Suprapubic skin (tissue), 4 donors: Measurements from ENCODE around the gene RIMBP2.

Experiments
- EP300 ChIP-seq: sonication (generic); formaldehyde crosslinking; IDR thresholded peaks from one replicate; pipeline ENCODE4 v1.6.1; 2017; ENCODE audit warnings: antibody characterized with exemption
- POLR2A ChIP-seq, 2 donors: fragments of 450-650 bp; IDR thresholded peaks; one replicate each; pipeline ENCODE4 v1.6.1; 2017; ENCODE audit warnings: antibody characterized with exemption in 2 of 2, mild to moderate bottlenecking in 2 of 2, moderate library complexity in 2 of 2
- POLR2AphosphoS5 ChIP-seq, 3 donors: sonication (generic); formaldehyde crosslinking; IDR thresholded peaks; one replicate each; pipeline ENCODE4 v1.6.1; 2017; ENCODE audit warnings: antibody characterized with exemption in 3 of 3
- TF ChIP-seq, protein P1 (sequence below), 2 donors: fragments of 200-600 bp in 1 of 2; fragments of 450-650 bp in 1 of 2; sonication (generic) in 1 of 2; IDR thresholded peaks; one replicate each; pipeline ENCODE4 v1.5.1; 2016 to 2019; ENCODE audit warnings: antibody characterized with exemption in 2 of 2, mild to moderate bottlenecking in 1 of 2, moderate library complexity in 1 of 2

DNA sequence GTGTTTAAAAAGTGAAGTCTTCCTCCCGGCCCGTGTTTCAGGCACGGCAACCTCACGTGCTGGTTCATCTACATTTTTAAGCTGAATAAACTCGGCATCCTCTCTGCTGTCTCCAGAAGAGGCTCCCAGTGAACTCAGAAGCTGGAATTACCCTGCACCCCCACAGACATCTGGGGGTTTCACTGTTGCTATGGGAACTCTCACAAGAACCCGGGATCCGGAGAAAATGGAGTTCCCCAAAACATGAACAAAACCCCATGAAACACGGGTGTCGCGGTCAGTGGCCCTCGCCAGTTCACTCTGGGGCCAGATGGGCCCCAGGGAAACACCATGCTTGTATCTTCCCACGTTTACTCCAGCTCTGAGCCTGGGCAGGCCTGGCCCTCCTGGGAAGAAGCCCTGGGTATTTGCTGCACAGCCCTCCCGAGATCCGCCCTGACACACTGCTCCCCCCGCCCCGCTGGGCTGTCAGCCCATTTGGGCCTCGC, 234.7 kb downstream of the RIMBP2 start:
- TF ChIP-seq POLR2A (IDR thresholded peaks at IDR 0.05) = no peak
- TF ChIP-seq, protein P1, sequence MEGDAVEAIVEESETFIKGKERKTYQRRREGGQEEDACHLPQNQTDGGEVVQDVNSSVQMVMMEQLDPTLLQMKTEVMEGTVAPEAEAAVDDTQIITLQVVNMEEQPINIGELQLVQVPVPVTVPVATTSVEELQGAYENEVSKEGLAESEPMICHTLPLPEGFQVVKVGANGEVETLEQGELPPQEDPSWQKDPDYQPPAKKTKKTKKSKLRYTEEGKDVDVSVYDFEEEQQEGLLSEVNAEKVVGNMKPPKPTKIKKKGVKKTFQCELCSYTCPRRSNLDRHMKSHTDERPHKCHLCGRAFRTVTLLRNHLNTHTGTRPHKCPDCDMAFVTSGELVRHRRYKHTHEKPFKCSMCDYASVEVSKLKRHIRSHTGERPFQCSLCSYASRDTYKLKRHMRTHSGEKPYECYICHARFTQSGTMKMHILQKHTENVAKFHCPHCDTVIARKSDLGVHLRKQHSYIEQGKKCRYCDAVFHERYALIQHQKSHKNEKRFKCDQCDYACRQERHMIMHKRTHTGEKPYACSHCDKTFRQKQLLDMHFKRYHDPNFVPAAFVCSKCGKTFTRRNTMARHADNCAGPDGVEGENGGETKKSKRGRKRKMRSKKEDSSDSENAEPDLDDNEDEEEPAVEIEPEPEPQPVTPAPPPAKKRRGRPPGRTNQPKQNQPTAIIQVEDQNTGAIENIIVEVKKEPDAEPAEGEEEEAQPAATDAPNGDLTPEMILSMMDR (IDR thresholded peaks at IDR 0.05) = no peak
- TF ChIP-seq POLR2AphosphoS5 (IDR thresholded peaks at IDR 0.05) = no peak
- TF ChIP-seq EP300 = no peak
